ENCODE measurements around the gene MRAP.

MRAP gene

DNA sequence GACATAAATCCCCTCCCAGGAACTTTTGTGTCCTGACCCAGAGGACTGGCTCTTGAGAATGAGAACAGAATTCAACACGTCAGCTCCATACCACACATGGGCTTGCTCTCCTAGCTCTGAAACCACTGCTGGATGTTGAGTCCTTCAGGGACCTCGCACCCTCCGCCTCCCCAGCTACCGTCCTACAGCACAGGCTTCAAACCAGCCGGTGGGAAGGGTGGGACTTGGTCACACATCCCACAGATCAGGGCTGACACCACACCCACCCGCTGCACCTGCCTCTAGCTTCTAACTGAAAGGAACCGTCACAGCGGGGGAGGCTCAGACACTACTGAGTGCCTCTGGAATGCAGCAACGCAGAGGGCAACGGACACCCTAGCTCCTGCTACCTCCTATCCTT lies 24.0 kb downstream of the MRAP start:
- DNase-seq (ENCODE audit: low read depth in 2 of 2) = no peak

DNA sequence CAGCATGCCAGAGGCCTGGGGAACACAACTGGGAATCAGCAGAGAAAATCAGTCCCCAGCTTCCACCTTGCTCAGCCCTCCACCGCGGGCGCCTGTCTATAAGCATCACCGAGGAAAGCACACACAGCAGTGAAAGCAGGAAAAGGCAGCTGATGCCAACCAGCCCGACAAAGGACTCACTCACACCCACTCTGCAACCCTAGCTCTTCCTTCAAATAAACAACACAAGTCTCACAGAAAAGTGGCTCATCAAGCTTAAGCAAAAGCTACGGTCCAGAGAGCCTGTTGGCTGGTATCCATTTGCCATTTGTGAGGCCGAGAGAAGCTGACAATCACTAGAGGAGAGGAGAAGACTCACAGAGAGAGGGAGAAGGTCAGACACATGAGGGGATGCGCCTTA lies 27.1 kb downstream of the MRAP start:
- no peak for DNase-seq (ENCODE audit: low read depth in 2 of 2)

DNA sequence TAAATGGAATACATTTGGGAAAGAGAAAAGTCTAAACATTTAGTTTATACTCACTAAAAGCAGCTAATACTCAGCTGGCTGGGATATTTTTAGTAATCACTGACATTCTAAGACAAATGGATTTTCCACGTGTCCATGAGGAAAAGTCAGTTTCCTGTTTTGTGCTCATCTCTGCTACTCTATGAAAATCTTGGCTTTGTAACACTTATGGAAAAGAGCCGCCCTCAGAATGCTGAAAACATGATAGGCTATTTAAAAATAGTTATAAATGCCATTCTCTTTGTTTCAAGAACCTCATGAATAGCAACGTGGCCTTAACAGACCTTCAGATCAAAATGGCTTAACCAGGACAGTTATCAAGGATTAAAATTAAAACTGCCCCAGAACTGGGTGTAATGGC lies 29.9 kb downstream of the MRAP start:
- DNase-seq (ENCODE audit: low read depth in 2 of 2) = no peak

DNA sequence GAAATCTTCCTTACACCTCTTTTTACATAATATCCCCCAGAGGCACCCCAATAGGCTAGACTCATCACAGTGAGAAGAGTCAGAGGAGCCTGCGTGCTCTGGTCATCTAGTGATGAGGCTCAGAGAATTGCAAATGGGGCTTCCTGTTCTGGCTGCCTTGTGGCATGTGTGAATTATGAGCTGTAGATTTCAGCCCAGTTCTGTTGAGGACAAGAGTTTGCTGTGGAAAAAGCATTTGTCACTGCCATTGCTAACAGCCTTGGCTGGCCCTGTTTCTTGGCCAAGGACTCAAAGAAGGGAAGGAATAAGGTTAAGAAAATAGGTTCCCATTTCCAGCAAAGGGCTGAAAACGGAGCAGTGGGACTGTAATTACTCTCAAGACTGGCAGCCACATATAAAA lies 30.7 kb downstream of the MRAP start:
- DNase-seq (ENCODE audit: low read depth in 2 of 2) = no peak

DNA sequence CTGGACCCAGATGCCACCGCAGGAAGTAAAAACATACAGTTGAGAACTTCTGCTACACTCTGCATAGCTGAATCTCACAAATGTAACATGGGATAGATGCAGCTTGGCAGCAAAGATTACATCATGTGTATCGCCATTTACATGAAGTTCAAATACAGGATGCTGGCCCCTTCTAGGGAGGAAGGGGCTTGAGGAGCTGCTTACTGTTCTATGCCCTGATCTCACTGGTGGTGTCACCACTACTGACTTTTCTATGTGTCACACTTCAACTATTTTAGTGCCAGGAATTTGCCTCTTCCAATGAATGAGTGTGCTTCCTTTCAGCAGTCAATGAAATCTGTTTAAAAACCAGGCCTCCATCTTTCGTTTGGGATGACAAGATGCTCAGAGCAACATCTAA lies 31.1 kb downstream of the MRAP start:
- no peak for DNase-seq (ENCODE audit: low read depth in 2 of 2)

DNA sequence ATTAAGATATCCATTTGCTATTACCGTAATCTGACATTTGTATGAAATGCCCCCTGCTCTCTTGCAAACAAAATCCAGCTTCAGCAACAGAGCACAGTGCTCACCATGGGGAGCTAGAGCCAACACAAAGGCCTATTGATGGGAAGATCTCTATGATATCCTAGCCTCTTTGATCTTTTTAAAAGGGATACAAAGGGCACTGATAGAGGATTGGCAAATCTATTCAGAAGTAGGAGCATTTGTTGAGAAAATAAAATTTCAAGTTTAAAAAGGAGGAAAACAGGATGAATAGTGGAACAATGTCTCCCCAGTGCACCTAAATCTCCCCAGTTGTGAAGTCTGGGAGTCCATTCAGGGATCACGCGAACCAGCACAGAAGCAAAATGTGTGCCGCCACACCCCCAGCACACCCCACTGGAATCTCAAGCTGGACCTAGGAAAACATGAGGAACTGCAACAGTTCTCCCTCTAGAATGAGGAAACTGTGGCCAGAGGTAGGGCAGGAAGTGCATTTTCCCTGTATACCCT lies 32.2 kb downstream of the MRAP start:
- no peak for DNase-seq (ENCODE audit: low read depth in 2 of 2)

DNA sequence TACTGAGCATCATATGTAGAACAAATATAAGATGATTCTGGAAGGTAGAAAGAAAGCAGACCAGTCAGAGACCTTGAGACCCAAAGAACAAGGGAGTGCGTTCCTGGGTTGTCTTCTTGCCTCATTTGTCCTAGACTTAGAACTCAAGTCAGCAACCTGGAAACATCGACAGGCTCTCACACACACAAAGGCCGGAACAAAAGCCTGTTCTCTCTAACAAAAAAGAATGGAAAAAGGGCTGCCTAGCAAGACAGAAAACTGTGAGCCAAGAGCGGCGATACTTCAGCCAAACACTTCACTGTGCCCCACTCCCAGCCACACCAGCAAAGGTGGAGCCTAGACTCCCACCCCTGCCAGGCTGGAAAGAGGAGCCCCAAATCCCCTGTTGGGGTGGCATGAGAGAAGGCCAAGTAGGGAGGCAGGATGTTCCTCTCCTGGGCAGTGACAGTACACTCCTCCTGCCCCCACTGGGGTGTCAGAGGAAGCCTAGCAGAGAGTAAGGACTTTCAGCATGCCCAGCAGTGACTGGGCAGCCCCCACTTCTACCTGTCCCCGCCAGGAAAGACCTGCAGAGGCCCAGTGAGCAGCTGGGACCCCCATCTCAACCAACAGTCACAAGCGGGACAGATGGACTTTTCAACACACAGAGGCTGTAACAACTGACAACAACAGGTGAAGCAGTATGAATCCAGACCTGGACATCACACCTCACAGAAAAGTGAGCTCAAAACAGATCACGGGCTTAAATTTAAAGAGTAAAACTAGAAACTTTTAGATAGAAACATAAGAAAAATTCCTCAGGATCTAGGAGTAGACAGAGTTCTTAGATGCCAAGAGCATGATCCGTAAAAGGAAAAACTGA lies 33.0 kb downstream of the MRAP start:
- no peak for DNase-seq (ENCODE audit: low read depth in 2 of 2)

DNA sequence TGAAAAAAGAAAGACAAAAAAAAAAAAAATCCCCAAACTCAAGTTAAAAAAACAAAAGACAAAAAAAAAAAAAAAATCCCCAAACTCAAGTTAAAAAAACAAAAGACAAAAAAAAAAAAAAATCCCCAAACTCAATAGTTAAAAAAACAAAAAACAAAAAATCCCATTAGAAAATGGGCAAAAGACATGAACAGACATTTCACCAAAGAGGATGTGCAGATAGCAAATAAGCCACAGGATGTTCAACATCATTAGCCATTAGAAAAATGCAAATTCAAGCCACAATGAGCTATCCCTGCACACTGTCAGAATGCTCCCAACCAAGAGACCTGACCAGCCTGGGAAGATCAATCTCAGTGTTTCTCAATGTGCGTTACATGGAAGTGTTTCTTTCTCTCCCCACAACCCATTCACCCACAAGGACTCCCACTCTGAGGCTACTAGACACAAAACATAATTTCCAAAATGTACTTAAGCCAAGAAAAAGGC lies 33.9 kb downstream of the MRAP start:
- no peak for DNase-seq (ENCODE audit: low read depth in 2 of 2)

DNA sequence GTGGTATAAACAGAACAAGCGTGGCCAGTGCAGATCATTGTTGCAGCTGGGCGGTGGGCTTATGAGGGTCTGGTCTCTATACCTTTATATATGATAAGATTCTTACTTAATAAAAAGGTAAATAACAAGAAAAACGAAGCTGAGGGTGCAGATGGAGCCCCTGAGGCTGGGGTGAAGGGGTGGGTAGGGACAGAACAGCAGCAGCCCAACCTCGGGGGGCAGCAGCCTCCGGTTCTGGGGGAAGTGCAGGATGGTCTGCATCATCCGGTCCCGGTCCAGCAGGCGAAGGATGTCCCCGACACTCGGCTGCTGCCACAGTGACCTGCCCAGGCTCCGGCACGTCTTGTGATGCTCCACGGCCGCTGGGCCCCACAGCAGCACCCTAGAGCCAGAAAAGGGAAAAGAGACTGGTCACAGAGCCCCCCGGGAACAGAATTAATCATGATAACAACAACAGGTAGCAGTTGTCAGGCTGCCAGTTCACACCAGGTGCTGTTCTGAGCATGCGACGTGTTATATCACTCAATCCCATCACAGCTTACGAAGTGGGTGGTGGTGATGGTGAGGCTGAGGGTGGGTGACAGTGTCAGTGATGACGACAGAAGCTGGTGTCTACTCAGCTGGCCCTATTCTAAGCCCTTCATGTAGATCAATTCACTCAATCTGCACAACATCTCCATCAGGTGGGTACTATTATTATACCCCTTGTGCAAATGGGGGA lies 35.5 kb downstream of the MRAP start:
- DNase-seq (ENCODE audit: low read depth in 2 of 2) = no peak

DNA sequence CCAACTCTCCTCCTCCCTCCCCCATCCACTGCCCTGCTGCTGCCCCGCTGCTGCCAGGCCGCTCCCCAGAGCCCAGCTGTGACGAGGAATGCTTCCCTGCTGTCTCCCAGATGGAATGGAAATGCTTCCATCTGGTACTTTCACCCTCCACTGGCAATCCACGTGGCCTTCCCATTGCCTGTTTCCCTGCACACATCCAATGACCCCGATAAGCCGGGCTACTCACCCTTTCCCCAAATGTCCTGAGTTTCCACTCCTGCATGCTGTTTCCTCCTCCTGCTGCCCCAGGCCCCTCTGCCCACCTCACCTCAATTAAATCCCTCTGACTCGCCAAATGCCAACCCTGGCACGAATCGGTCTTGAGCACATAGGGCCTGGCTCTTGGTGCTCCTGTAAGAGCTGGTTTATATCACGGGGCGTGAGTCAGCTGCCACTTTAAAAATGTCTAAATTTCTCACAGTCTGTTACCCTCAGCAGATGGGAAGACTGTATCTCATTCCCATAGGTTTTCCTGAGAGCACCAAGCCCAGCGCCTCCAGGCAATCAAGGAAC lies 36.4 kb downstream of the MRAP start:
- no peak for DNase-seq (ENCODE audit: low read depth in 2 of 2)

DNA sequence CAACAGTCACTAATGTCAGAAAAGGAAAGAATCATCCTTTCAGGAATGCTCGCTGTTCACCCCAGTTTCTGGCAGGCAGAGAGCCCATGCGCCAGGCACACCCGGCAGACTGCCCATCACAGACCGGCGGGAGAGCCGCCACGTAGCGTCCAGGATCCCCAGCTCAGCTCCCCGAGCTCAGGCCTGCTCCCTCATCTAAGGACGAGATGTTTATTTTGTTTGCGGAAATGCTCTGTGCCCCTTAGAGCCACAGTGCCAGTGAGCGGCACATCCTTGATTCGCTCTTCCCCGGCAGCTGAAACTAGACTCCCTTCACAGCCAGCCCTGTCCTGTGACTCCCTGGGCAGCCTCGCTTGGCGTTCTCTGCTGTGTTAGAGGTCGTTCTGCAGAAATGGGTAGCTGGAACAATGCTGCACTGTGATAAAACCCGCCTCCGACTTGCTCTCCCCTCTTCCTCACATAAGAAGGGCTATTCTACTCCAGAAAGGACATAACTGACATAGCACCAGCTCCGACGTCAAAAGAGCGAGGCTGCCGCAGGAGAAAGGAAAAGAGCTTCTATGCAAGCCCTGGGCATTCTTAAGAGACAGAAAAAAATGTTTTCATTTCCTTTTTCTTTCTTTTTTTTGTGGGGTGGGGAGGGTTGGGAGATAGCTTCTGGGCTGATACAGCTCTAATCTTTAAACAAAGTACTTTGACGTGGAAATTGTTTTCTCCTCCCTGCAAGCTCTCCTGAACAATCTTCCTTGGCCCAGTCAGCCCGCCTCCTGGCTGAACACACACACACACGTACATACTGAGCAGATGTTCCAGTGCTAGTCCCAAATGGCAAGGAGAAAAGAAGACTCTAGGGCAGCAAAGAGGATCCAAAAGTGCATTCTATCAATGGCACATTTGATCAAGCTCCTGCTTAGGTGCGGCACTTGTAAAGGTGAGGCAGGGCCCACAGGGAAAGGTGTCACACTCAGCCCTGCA lies 37.2 kb downstream of the MRAP start:
- DNase-seq (ENCODE audit: low read depth in 2 of 2) = no peak

DNA sequence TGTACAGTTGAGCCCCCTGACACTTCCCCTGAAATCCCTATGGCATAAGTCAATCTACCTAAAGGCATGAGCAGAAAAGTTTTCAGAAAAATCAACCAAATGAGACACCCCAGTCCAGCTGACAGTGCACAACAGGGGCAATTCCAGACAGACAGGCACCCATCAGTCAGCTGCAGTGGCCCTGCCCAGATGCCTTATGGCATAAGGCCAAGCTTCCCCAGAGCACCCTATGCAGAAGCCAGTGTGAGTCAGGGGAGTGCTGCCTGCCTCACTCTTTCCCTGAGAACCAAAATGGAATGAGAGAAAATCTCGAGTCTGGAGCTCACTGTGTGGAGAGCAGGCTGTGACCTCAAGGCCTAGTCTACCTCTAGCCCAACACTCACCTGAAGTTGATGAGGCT lies 38.1 kb downstream of the MRAP start:
- DNase-seq (ENCODE audit: low read depth in 2 of 2) = no peak

DNA sequence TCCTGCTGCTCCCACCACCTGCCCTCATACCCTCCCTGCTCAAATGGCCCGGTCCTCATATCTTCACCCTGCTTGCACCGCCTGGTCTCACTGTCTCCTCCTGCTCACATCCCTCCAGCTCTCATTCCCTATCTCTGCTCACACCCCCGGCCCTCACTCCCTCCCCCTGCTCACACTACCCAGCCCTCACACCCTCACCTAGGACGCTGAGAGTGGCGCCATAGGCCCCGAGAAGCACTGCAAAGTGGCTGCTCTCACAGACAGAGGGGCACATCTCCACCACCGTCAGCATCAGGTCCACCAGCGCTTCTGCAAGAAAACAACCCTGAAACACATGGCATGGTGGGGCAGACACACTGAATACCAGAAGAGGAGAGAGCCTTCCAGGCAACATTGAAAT lies 38.6 kb downstream of the MRAP start:
- DNase-seq (ENCODE audit: low read depth in 2 of 2) = no peak

DNA sequence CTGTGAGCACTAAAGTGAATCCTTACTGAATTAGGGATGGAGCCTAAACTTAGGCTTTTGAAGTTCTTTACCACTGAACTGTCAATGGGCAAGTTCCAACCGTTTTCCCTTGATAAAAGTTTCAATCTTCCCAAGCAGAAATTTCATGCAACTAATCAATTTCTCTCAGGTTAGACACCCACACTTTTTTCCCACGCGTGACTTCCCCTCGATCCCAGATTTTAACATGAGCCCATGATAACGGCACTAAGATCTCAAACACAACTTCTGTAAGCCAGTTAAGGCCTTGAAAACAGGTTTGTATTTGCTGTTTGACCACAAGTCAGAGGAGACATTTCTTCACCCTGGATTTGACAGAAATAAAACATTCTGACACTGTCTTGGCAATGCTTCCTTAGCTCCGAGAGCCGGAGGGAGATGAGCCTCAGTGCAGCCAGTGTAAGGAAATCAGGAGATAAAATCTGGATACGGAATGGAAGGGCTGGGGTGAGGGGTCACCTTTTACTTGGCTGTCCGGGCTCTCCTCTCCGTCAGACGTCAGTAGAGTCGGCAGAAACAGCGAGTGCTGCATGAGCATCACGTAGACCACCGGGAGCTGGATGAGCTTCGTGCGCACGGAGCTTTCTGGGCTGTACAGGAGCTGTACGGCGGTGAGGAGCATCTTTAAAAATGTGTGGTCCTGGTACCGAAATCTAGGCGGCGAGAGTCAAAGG lies 39.7 kb downstream of the MRAP start:
- no peak for DNase-seq (ENCODE audit: low read depth in 2 of 2)

DNA sequence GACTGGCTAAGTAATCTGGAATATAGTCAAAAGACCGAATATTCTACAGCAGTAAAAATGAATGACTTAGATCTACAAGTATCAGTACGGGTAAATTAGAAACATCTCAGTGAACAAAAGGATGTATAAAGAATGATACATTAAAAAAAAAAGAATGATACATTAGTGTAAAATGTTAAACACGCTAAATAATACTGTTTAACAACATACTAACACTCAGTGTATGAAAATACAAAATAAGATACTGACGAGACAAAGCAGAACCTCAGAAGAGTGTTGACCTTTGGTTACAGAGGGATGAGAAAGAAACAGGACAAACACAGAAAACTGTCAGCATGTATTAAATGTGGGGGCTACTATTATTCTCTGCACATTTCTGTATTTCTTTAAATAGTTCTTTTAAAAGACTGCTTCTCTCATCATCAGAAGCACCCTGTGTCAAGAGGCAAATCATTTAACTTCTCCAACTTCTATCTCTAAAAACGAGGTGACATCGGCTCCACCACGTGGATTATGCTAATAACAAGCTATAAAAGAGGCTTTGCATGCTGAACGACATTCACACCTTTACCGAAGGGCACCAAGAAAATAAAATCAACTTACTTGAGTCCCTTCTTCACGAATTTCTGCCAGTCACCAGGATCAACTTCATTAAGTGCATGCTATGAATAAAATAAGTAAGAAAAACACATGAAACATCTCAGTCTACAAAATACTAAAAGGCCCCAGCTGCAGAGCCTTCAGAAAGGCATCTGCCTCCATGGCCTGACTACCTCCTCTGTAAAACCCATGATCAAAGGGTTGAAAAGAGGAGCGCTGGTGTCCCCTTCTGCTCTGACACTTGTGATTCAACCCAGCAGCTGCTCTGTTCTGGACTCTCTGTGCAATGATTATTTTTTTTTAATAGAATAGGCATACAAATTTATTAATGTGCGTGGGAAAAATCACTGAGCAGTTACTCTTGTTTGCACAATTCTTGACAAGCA lies 42.5 kb downstream of the MRAP start:
- DNase-seq (ENCODE audit: low read depth in 2 of 2) = no peak

DNA sequence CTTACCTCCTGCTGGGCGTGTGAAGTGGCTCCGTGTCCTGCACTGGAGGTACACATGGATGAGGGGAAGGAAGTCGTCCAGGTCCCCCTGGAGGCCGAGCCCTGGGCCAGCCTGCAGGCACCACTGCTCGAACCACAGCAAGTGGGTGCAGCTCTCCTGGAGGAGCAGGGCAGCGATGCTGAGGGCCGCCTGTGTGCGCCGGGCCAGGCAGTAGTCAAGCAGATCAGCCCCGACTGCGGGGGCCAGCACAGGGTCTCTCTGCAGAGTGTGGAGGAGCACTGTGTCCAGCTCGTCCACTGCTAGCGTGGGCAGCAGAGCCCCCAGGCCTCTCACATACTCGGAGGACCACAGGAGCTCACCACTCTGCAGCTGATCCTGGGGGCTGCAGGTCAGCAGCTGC lies 48.3 kb downstream of the MRAP start:
- DNase-seq (ENCODE audit: low read depth in 2 of 2) = no peak

DNA sequence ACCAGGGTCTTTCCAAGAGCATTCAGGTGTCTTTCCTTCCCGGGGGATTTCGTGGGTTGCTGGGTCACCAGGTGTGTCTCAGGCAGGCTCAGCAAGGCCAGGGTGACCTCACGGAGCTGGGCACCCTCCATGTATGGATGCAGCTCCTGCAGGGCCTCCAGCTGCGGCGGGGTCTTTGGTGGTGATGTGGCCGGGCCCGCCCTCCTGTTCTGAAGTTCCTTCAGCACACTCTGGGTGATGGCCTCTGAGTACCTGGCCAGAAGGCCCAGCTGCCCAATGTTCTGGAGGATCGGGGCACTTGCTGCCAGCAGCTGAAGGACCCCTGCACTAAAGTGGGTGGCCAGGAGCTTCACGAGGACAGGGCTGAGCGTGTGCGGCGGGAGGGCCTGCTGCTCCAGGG lies 48.7 kb downstream of the MRAP start:
- no peak for DNase-seq (ENCODE audit: low read depth in 2 of 2)

DNA sequence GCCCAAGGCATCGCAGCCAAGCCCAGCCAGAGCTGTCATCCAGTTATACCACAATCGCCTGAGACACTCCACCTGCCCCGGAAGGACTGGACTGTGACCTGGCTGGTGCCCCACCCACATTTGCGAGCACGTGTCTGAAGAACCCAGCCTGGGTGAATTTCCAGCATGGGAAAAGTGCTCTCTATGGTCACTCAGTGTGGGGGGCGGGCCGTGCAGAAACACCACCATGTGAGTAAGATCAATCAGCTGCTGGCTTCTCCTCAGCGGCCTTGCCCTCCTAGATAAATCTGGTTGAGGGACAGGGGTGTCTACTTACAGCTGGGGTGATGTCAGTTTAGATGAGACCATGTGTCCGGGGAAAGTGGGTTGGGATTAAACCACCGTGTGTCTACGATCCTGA lies 49.3 kb downstream of the MRAP start:
- no peak for DNase-seq (ENCODE audit: low read depth in 2 of 2)

DNA sequence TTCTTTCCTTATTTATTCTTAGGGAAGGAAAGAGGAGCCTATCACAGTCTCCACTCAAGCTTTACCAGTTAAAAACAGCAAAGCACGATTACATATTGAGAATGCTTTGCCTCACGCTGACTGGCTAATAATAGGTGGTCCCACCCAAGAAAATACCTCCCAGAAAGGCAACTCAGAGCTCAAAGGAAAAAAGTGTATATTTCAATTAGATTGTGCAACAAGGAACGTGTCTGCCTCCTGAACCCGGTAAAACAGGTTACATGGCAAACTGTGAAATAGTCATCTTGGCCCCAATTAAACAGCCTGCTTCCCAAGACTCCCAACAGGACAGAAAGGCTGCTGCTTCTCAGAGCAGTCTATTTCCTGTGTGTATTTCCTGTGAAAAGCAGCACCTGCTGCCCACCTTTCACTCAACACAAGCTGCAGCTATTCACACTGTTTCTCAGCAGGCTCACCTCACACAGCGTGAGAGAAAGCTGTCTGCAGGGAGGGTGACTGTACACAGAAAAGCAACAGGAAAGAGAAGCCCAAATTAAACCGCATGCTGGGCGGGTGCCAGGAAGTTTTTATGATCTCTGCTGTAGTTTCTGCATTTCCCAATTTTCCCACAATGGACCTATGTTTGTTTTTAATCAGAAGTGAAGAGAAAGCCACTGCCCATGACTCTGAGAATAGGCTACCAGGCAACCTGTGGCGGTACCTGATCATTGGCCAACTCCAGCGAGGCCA lies 50.1 kb downstream of the MRAP start:
- DNase-seq (ENCODE audit: low read depth in 2 of 2) = no peak
